GM23248 (cell line): ENCODE results near the gene RTL10.

Experiments used
- EZH2 ChIP-seq: fragments of 200-600 bp; sonication (generic); IDR thresholded peaks from 2 replicates; pipeline ENCODE4 v1.6.1; 2018; ENCODE audit warnings: antibody characterized with exemption, mild to moderate bottlenecking; ENCODE audit not compliant: insufficient read depth, poor library complexity, severe bottlenecking
- EZH2phosphoT487 ChIP-seq: fragments of 200-600 bp; sonication (generic); IDR thresholded peaks from 2 replicates; pipeline ENCODE4 v1.6.1; 2018; ENCODE audit warnings: antibody characterized with exemption, moderate library complexity, mild to moderate bottlenecking, low read depth; ENCODE audit not compliant: insufficient read depth

- TF ChIP-seq EZH2 (no peak), EZH2phosphoT487 (no peak)
Measured at GRCh38 chr22:19890502-19891316, 36.0 kb upstream of the RTL10 start.
